Measurements from ENCODE around the gene PACS1.

DNA sequence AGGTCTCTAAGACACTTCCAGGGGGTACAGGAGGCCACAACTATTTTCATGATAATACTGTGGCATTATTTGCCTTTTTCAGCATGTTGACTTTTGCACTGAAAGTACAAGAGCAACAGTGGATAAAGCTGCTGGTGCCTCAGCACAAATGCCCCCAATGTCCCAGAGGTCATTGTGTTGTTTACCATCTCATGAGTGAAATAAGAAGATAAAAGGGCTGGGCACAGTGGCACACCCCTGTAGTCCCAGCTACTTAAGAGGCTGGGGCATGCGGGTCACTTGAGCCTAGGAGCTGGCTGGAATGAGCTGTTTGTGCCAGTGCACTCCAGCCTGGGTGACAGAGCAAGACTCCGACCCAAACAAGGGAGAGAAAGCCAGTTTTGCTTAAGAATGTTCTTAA lies 125.8 kb downstream of the PACS1 start:
- TF ChIP-seq, protein P1, sequence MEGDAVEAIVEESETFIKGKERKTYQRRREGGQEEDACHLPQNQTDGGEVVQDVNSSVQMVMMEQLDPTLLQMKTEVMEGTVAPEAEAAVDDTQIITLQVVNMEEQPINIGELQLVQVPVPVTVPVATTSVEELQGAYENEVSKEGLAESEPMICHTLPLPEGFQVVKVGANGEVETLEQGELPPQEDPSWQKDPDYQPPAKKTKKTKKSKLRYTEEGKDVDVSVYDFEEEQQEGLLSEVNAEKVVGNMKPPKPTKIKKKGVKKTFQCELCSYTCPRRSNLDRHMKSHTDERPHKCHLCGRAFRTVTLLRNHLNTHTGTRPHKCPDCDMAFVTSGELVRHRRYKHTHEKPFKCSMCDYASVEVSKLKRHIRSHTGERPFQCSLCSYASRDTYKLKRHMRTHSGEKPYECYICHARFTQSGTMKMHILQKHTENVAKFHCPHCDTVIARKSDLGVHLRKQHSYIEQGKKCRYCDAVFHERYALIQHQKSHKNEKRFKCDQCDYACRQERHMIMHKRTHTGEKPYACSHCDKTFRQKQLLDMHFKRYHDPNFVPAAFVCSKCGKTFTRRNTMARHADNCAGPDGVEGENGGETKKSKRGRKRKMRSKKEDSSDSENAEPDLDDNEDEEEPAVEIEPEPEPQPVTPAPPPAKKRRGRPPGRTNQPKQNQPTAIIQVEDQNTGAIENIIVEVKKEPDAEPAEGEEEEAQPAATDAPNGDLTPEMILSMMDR (IDR thresholded peaks at IDR 0.05) = no peak
- TF ChIP-seq EZH2 (IDR thresholded peaks at IDR 0.05; ENCODE audit: borderline replicate concordance, insufficient read depth, low read depth, low read length, poor library complexity, severe bottlenecking) = no peak
